ENCODE results near the gene TCF20. TPM values are rescaled to one million over a fixed set of nuclear protein-coding genes. Genes with fewer than 3 reads are reported as not detected.
A peak's percentile ranks its signal among the peaks of the same experiment; 100 is the strongest.

The TCF20 gene
- polyA plus RNA-seq, 1 of the 3 experiments (the other 2 are of a cell fraction): 8.5 TPM

GRCh38 chr22:42271906-42272305 is 1.5 kb upstream of the TCF20 start (continued):
- TF ChIP-seq ZBTB33 (IDR thresholded peaks at IDR 0.05; ENCODE audit: borderline replicate concordance, low read depth) (no peak), TCF12 (IDR thresholded peaks at IDR 0.05) (no peak), TEAD4 (IDR thresholded peaks at IDR 0.05; ENCODE audit: borderline replicate concordance, insufficient read depth) (no peak)

- H3K4me2 ChIP-seq: no peak overlapping the region
- ChIA-PET CTCF (interaction anchor here (1.7 kb wide), 1 partner anchor 17 kb away, joined by 4 read pairs; no protein-coding TSS in a partner anchor), POLR2A (no interaction called here)
Observed at GRCh38 chr22:42271191-42271813, 849 bp upstream of the TCF20 start.

GRCh38 chr22:42270176-42270509 is 310 bp downstream of the TCF20 start:
- H3K27ac ChIP-seq (ENCODE audit: low read depth in 2 of 2, low read length in 1 of 2): peak overlapping the region; percentile 49 to 68; a peak in 3 of 4 replicates
- peaks cover 47% of the 10 kb centered on the region for H3K79me2 ChIP-seq (ENCODE audit: insufficient read depth)
- H4K20me1 ChIP-seq (ENCODE audit: insufficient read depth): peaks cover 38% of the 10 kb centered on the region
- H3K27me3 ChIP-seq (ENCODE audit: insufficient read depth): no peaks in the 10 kb centered on the region
- H3K9me3 ChIP-seq: no peaks in the 10 kb centered on the region
- peak overlapping the region; percentile 71; the same call in 1 of the 2 replicates for H3K9ac ChIP-seq
- ChIA-PET POLR2A (no interaction called here), CTCF (no interaction called here)
- H2AFZ ChIP-seq (ENCODE audit: low read depth): no peak overlapping the region
- H3K4me3 ChIP-seq (ENCODE audit: low read depth in 2 of 2, low read length in 1 of 2): peak overlapping the region; percentile 65 to 73
- H3K4me2 ChIP-seq: peak overlapping the region; percentile 73; the same call in 1 of the 2 replicates
- H3K4me1 ChIP-seq (ENCODE audit: control insufficient read depth in 1 of 2, insufficient read depth in 2 of 2, low read depth in 1 of 2, low read length in 1 of 2): peaks cover 0 to 2% of the 10 kb centered on the region in 2 experiments; a peak in 2 of 4 replicates
- no CpG with 5 or more reads among the region's 37 CpGs for WGBS (ENCODE audit: low lambda C conversion rate)
- no peak for DNase-seq
- TF ChIP-seq MXI1 (IDR thresholded peaks at IDR 0.05; ENCODE audit: low read depth, low read length) (no peak), JUND (IDR thresholded peaks at IDR 0.05) (no peak), SMC3 (IDR thresholded peaks at IDR 0.05; ENCODE audit: low read depth, low read length) (no peak), USF2 (IDR thresholded peaks at IDR 0.05; ENCODE audit: borderline replicate concordance, low read depth, low read length) (no peak)
- H3K9me2 ChIP-seq: no peaks in the 10 kb centered on the region
- H3F3A ChIP-seq (replicated peaks; ENCODE audit: insufficient read depth): peaks cover 3% of the 10 kb centered on the region
- no peaks in the 10 kb centered on the region for H3K36me3 ChIP-seq (replicated peaks in 1 of 2; ENCODE audit: control insufficient read depth in 1 of 2, insufficient read depth in 2 of 2, low read length in 1 of 2)

More at GRCh38 chr22:42271191-42271813, 849 bp upstream of the TCF20 start:
- Histone ChIP-seq H3K4me1 (ENCODE audit: control insufficient read depth in 1 of 2, insufficient read depth in 2 of 2, low read depth in 1 of 2, low read length in 1 of 2) (peaks cover 0 to 2% of the 10 kb centered on the region in 2 experiments; a peak in 2 of 4 replicates), H3K9me2 (no peaks in the 10 kb centered on the region), H3K27ac (ENCODE audit: low read depth in 2 of 2, low read length in 1 of 2) (no peak overlapping the region), H3F3A (replicated peaks; ENCODE audit: insufficient read depth) (peaks cover 3% of the 10 kb centered on the region), H2AFZ (ENCODE audit: low read depth) (no peak overlapping the region), H4K20me1 (ENCODE audit: insufficient read depth) (peaks cover 26% of the 10 kb centered on the region), H3K79me2 (ENCODE audit: insufficient read depth) (peaks cover 35% of the 10 kb centered on the region), H3K9ac (no peak overlapping the region), H3K36me3 (replicated peaks in 1 of 2; ENCODE audit: control insufficient read depth in 1 of 2, insufficient read depth in 2 of 2, low read length in 1 of 2) (no peaks in the 10 kb centered on the region), H3K27me3 (ENCODE audit: insufficient read depth) (no peaks in the 10 kb centered on the region), H3K9me3 (no peaks in the 10 kb centered on the region), H3K4me3 (ENCODE audit: low read depth in 2 of 2, low read length in 1 of 2) (no peak overlapping the region)
- 93% methylated on average over 4 of the region's 20 CpGs for WGBS (ENCODE audit: low lambda C conversion rate)
- TF ChIP-seq MXI1 (IDR thresholded peaks at IDR 0.05; ENCODE audit: low read depth, low read length): no peak
- no peak for DNase-seq

Data from SK-N-SH (cell line).